Sigmoid colon (tissue), 4 donors: ENCODE measurements around the gene ITGB5.
"Not testable (repeated sequence)": the region's sequence is repeated elsewhere in the genome, so short reads cannot be mapped to it uniquely, and the experiment has no call there.

Experiments used
- EP300 ChIP-seq, 4 donors: sonication (generic); formaldehyde crosslinking; IDR thresholded peaks; one replicate each; pipeline ENCODE4 v1.6.1; 2017; ENCODE audit warnings: antibody characterized with exemption in 4 of 4
- POLR2A ChIP-seq, 2 donors: fragments of 450-650 bp; IDR thresholded peaks; one replicate each; pipeline ENCODE4 v1.6.1; 2016; ENCODE audit warnings: antibody characterized with exemption in 2 of 2, mild to moderate bottlenecking in 2 of 2, moderate library complexity in 2 of 2
- POLR2AphosphoS5 ChIP-seq, 4 donors: sonication (generic); formaldehyde crosslinking; IDR thresholded peaks; one replicate each; pipeline ENCODE4 v1.6.1; 2017; ENCODE audit warnings: antibody characterized with exemption in 4 of 4
- TF ChIP-seq, protein P1 (sequence below), 4 experiments: fragments of 450-650 bp in 3 of 4; fragments of 200-600 bp in 1 of 4; IDR thresholded peaks; one replicate each; pipeline ENCODE4 v1.5.1; 2016 to 2019; ENCODE audit warnings: antibody characterized with exemption in 4 of 4, mild to moderate bottlenecking in 3 of 4, moderate library complexity in 2 of 4

DNA sequence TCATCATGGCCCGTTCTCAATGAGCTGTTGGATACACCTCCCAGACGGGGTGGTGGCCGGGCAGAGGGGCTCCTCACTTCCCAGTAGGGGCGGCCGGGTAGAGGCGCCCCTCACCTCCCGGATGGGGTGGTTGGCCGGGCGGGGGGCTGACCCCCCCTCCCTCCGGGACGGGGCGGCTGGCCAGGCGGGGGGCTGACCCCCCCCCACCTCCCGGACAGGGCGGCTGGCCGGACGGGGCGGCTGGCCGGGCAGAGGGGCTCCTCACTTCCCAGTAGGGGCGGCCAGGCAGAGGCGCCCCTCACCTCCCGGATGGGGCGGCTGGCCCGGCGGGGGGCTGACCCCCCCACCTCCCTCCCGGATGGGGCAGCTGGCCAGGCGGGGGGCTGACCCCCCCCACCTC lies 137.3 kb downstream of the ITGB5 start:
- TF ChIP-seq POLR2AphosphoS5, POLR2A, EP300 (IDR thresholded peaks at IDR 0.05): not testable (repeated sequence)
- TF ChIP-seq, protein P1, sequence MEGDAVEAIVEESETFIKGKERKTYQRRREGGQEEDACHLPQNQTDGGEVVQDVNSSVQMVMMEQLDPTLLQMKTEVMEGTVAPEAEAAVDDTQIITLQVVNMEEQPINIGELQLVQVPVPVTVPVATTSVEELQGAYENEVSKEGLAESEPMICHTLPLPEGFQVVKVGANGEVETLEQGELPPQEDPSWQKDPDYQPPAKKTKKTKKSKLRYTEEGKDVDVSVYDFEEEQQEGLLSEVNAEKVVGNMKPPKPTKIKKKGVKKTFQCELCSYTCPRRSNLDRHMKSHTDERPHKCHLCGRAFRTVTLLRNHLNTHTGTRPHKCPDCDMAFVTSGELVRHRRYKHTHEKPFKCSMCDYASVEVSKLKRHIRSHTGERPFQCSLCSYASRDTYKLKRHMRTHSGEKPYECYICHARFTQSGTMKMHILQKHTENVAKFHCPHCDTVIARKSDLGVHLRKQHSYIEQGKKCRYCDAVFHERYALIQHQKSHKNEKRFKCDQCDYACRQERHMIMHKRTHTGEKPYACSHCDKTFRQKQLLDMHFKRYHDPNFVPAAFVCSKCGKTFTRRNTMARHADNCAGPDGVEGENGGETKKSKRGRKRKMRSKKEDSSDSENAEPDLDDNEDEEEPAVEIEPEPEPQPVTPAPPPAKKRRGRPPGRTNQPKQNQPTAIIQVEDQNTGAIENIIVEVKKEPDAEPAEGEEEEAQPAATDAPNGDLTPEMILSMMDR (IDR thresholded peaks at IDR 0.05) = not testable (repeated sequence)
